Activated CD4-positive, alpha-beta T cell treated with anti-CD3 and anti-CD28 coated beads, Interleukin-10, Interleukin-2, amounts not matched to agents 100 ng/mL and 50 ng/mL, durations not matched to agents 16 hours and 8 hours (primary cell): ENCODE data around the gene SLC31A2.
"Not testable (repeated sequence)": the region's sequence is repeated elsewhere in the genome, so short reads cannot be mapped to it uniquely, and the experiment has no call there.

Experiments used
- DNase-seq: peaks from one replicate; pipeline ENCODE4 v3.0.0-alpha.2; 2020

The SLC31A2 gene

DNA sequence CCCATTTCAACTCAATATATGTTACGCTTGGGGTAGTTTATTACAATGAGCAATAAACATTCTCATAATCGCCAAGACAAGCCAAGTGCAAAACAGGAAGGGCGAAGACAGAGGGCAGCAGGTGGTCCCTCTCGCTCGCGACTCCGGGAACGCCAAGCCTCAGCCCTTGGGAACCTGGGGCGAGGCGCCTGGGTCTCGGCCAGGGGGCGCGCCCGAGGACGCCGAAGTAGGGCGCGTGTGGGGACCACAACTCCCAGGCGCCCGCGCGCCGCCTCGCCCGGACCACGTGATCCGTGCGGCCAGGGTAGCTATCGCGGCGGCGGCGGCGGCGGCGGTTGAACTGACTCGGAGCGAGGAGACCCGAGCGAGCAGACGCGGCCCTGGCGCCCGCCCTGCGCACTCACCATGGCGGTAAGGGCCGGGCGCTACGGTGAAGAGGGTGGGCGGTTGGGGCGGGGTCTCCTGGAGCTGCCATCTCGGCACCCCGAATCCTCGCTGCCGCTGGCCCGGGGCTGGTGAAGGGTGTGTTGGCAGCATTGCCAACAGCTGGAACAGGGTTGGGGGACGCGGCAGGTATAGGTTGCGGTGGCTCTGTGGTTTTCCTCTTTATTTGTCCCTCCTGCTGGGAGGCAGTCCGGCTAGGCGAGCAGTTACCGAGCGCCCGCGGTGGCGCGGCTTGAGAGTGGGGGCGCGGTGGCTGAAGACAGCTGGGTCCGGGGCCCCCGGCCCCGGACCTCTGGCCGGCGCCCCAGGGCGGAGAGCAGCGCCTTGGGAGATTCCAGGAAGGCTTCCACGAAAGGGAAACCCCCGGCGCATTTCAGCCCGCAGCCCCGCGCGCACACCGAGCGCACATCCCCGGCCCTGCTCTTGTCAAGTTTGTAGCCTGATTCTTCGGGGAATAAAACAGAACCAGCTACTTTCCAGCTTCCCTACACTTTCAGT, at the start of gene SLC31A2:
TSS of gene SLC31A2 (plus strand) at position 338 of the 942 bp plus-strand sequence. CDS start at position 406, 68 bp downstream.
- DNase-seq = peak; percentile 92

DNA sequence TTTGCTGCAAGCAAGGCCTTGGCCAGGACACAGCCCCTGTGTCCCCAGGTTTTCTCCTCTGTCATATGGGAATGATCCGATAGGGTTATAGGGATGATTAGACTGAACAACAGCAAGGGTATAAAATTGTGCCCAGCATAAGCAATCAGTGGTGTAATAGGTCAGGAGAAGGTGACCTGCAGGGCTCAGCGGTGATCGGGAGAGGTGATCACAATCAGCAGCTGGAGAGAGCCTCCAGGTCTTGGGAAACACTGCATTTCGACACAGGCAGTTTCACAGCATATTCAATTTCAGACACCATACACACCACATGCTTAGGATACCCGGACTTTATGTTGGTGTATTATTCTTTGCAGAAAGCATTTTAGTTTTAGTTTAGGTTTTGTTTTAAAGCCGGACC, 45.5 kb upstream of the SLC31A2 start:
- DNase-seq = not testable (repeated sequence)

DNA sequence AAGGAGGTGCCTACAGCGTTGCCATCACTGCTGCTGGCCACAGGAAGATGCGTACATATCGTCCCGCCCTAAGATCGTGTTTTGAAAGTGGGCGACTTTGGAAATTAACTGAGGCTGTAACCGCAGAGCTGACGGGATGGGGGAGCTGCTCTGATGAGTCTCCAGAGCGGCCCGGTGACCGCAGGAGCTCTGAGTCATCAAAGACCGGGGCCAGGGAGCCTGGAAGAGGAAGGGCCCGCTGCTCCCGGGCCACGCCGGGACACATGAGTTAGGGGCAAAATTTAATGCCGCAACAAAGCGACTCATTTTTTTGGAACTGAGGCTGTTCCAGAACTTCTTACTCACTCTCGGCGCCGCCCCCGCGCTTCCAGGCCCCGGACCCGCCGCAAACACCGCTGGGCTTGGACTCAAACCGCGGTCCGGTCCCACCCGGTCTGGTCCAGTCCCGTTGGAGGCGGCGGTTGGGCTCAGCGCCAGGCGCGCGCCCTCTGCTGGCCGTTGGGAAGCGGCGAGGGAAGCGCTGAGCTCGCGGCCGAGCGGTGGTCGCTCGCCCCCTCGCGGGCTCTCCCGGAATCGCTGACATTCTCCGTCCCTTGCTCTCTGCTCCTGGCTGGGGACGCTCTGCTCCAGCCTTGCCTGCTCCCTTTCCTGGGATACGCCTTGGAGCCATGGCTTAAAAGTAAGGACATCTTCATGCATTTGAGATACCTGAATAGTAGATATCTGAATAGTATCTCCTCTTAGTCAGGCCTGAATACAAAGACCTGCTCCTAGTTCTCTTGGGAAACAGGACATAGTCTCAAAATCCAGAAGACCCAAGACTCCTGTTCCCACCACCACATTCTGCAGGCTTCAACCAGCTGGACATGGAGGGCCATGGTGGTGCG, 39.5 kb upstream of the SLC31A2 start:
- not testable (repeated sequence) for DNase-seq

DNA sequence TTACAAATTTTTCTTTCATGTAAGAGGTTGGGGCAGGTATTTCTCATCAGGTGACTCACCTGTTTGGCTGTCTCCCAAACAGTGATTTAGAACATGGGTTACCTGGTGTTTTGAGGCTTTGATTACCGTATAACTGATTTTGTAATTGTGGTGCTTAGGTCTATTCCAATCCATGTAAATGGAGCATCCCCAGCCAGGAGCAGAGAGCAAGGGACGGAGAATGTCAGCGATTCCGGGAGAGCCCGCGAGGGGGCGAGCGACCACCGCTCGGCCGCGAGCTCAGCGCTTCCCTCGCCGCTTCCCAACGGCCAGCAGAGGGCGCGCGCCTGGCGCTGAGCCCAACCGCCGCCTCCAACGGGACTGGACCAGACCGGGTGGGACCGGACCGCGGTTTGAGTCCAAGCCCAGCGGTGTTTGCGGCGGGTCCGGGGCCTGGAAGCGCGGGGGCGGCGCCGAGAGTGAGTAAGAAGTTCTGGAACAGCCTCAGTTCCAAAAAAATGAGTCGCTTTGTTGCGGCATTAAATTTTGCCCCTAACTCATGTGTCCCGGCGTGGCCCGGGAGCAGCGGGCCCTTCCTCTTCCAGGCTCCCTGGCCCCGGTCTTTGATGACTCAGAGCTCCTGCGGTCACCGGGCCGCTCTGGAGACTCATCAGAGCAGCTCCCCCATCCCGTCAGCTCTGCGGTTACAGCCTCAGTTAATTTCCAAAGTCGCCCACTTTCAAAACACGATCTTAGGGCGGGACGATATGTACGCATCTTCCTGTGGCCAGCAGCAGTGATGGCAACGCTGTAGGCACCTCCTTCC, 37.9 kb upstream of the SLC31A2 start:
- DNase-seq = not testable (repeated sequence)

DNA sequence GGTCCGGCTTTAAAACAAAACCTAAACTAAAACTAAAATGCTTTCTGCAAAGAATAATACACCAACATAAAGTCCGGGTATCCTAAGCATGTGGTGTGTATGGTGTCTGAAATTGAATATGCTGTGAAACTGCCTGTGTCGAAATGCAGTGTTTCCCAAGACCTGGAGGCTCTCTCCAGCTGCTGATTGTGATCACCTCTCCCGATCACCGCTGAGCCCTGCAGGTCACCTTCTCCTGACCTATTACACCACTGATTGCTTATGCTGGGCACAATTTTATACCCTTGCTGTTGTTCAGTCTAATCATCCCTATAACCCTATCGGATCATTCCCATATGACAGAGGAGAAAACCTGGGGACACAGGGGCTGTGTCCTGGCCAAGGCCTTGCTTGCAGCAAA, 32.0 kb upstream of the SLC31A2 start:
- not testable (repeated sequence) for DNase-seq

- DNase-seq = no peak
These were observed 25.3 kb upstream of the SLC31A2 start for GRCh38 chr9:113125386-113126035.

DNA sequence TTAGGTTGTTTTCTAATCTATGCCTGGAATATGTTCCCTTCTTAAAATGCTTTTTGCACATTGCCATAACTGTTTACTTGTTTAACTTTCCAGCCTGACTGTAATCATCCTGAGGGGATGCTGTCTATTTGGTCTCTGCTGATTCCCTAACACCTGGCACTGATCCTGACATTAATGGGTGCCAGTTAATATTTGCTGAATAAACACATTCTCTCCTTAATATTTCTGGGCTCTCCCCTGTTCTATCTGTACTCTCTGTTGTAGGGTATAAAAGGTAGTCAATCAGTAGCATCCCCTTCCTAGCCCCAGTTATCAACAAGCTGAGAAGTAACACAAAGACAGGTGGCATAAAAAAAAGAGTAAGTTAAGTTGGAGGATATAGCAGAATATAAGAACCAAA, 21.3 kb upstream of the SLC31A2 start:
- DNase-seq = no peak

DNA sequence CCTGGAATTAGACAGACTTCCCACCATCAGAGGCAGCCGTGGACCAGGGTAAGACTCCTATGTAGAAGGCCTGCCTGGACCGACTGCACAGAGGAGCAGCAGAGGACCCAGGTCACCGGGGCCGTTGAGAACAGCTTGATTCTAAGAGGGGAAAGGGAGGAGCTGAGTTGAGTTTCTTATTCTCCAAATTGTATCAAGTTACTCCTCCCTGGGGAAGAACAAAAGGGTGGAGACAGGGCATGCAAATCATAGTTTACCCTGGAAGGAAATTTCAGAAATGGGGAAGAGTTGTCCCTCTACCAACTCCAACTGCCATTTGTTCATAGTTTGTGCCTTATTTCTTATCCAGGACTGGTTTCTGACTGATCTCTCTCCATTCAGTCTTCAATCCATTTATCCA, 20.9 kb upstream of the SLC31A2 start:
- no peak for DNase-seq

- DNase-seq = no peak
These were observed 19.1 kb upstream of the SLC31A2 start for GRCh38 chr9:113131689-113132151.

GRCh38 chr9:113137196-113138168, 13.3 kb upstream of the SLC31A2 start:
- no peak for DNase-seq

GRCh38 chr9:113138760-113139159, 12.0 kb upstream of the SLC31A2 start:
- DNase-seq = no peak

- DNase-seq = no peak
These were observed 11.5 kb upstream of the SLC31A2 start for GRCh38 chr9:113139225-113139829.

DNA sequence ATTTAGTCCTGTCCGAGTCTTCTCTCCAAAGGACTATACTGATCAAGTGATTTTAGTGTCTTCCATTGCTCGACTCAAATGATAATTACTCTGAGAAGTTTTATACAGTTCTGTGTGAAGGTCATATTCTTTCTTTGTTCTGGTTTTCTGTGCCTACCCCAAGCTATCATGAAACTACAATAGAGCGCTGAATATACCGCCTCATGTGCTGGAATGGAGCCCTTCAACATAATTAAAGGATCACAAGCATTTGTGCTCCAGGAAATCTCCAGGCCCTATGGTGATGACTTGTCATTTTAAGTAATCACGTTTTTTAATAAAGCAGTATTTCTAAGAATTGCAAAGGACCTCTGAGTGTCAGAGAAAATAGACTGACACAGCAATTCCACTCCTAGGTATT, 10.9 kb upstream of the SLC31A2 start:
- DNase-seq = no peak

GRCh38 chr9:113140896-113141295, 9.9 kb upstream of the SLC31A2 start:
- not testable (repeated sequence) for DNase-seq

DNA sequence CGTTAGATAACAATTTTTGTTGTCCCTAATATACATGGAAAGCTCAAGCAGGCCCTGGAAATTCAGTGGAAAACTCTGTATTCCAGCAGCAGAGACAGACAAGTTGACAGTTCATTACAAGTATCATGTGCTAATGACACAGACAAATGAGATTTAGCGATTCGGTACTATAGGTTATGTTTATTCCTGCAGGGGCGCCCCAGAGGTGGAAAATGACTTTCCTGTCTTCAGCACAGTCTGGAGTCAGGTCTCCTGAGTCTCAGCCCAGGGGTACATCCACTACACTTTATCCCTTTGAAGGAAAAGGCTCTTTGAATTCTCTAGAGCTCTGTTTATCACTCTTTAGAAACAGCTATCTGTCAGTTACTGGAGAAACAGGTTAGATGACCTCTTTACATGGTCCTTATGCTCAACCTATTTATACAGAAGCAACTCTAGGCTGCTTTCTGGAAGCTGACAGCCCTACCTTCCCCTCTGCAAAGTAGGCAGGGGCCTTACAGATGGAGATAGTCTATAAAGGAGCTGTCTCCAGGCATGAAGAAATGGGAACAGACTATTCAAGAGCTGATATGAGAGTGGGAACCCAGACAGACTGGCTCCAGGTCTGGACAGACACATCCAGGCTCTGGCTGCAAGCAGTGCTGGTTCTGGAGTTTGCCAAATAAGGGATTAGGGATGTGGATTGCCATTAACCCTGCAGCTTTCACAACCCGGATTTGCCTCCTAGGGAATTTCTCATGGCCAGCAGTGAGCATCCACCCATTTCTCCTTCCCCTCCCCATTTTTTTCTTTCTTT, 7.2 kb upstream of the SLC31A2 start:
- no peak for DNase-seq

DNA sequence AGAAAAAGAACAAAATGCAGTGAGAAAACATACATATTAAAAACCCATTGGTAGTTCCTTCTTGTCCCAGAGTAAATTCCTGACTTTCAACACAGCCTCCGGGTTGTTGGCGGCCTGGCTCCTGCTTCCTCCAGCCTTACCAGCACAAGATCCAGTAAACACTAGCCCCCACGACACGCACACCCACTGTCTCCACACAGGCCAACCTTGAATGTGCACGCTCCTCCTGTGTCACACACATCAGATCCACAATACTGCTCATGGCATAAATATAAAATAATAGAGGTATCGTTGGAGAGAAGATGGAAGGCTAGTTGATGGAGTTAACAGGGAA, 2.5 kb upstream of the SLC31A2 start:
- no peak for DNase-seq

DNA sequence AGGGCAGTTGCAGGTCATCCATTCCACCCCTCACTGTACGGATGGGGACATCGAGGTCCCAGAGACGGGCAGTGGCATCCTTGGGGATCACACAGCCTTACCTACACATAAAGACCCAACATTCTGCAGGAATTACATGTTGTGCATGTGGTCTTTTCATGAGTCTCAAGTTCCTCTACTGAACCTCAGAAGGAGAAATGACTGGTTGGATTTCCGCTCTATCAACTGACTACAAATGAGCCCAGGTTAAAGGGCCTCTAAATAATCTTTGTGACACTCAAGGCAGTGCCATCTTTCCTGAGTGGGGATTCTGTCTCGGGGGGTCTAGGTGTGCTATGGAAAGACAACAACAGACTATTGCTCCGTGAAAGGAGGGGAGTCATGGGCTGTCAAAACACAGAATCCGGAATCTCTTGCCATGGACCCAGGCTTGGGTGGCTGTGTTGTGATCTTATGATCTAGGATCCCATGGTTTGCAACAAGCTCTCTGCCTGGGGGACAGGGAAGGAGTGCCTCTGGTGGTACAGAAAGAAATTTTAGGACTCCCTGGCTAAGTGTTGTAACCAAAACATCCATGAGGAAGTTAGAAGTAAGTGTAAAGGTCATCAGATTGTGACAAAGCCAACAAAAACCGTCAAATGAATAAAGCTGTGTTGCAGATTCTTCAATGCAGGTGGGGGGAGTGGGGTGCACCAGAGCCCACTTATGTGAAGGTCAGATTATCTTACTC, 1.9 kb upstream of the SLC31A2 start:
- DNase-seq = no peak

- DNase-seq = not testable (repeated sequence)
These were observed 1.2 kb upstream of the SLC31A2 start for GRCh38 chr9:113149561-113149960.
